T-cell (primary cell): ENCODE data around the gene EXO1. TPM values are rescaled to one million over a fixed set of nuclear protein-coding genes. Genes with fewer than 3 reads are reported as not detected.
"Not testable (repeated sequence)": the region's sequence is repeated elsewhere in the genome, so short reads cannot be mapped to it uniquely, and the experiment has no call there.

Experiments
- ATAC-seq, 4 experiments: fragments of 200-7000 bp in 3 of 4; fragments of 150-1000 bp in 1 of 4; cut with Tn5 transposase; replicated peaks in 1 of 4; 1 replicate in 3 of 4; 2 replicates in 1 of 4; pipeline ENCODE4 v1.10.0; 2021; ENCODE audit warnings: moderate library complexity in 3 of 4, mild to moderate bottlenecking in 2 of 4, moderate number of reproducible peaks in 1 of 4
- CTCF ChIA-PET, 2 donors: fragments of 300-600 bp; sonication (Branson Sonifier 250); formaldehyde crosslinking; loops; one replicate each; lab custom pipeline; 2022; ENCODE audit warnings: antibody characterized with exemption in 2 of 2; lab: Charles Lee
- POLR2A ChIA-PET, 2 donors: fragments of 300-600 bp; sonication (Branson Sonifier 250); formaldehyde crosslinking; loops; one replicate each; lab custom pipeline; 2022; ENCODE audit warnings: antibody characterized with exemption in 2 of 2; lab: Charles Lee
- DNase-seq, 35 experiments: peaks; one replicate each; pipeline versions ENCODE4 v3.0.0 to v3.0.0-alpha.2; 2013 to 2023
- H3K27ac ChIP-seq: one replicate; pipeline ENCODE4 v1.5.1; 2013; ENCODE audit warnings: low read length
- H3K27me3 ChIP-seq, 2 experiments: replicated peaks in 1 of 2; 1 replicate in 1 of 2; 2 replicates in 1 of 2; pipeline versions ENCODE4 v1.6.1 to v1.7.0; 2013; ENCODE audit warnings: low read length in 1 of 2, mixed read lengths in 1 of 2; ENCODE audit not compliant: control insufficient read depth in 2 of 2, insufficient read depth in 2 of 2; ENCODE audit errors: extremely low read depth in 1 of 2
- H3K36me3 ChIP-seq, 2 donors: 1 replicate in 1 of 2; 2 replicates in 1 of 2; pipeline versions ENCODE4 v1.6.1 to v1.7.0; 2013; ENCODE audit warnings: low read length in 1 of 2; ENCODE audit not compliant: control insufficient read depth in 2 of 2, insufficient read depth in 1 of 2; ENCODE audit errors: extremely low read depth in 1 of 2
- H3K4me1 ChIP-seq, 2 experiments: 1 replicate in 1 of 2; 2 replicates in 1 of 2; pipeline versions ENCODE4 v1.6.1 to v1.7.0; 2013; ENCODE audit warnings: low read length in 2 of 2, mixed read lengths in 1 of 2; ENCODE audit not compliant: insufficient read depth in 2 of 2, control insufficient read depth in 1 of 2; ENCODE audit errors: extremely low read depth in 1 of 2
- H3K4me3 ChIP-seq, 2 donors: 1 replicate in 1 of 2; 2 replicates in 1 of 2; pipeline versions ENCODE4 v1.5.1 to v1.7.0; 2013; ENCODE audit warnings: mild to moderate bottlenecking in 2 of 2, low read length in 1 of 2, moderate library complexity in 1 of 2; ENCODE audit not compliant: control insufficient read depth in 1 of 2; ENCODE audit errors: extremely low read depth in 1 of 2
- H3K9me3 ChIP-seq: 2 replicates; pipeline ENCODE4 v1.7.0; 2013
- H3K27ac Mint-ChIP-seq, 2 donors: one replicate each; pipeline ENCODE4 v1.8.0; 2020 to 2021; ENCODE audit warnings: mild to moderate bottlenecking in 2 of 2, mixed read lengths in 2 of 2
- H3K27me3 Mint-ChIP-seq, 2 donors: one replicate each; pipeline ENCODE4 v1.8.0; 2021 to 2022; ENCODE audit warnings: mixed read lengths in 2 of 2
- H3K36me3 Mint-ChIP-seq: one replicate; pipeline ENCODE4 v1.8.0; 2021; ENCODE audit warnings: mixed read lengths
- H3K4me1 Mint-ChIP-seq, 3 donors: one replicate each; pipeline ENCODE4 v1.8.0; 2020 to 2022; ENCODE audit warnings: mixed read lengths in 3 of 3, mild to moderate bottlenecking in 1 of 3
- H3K4me3 Mint-ChIP-seq, 3 donors: one replicate each; pipeline ENCODE4 v1.8.0; 2020 to 2022; ENCODE audit warnings: mild to moderate bottlenecking in 3 of 3, mixed read lengths in 3 of 3, moderate library complexity in 3 of 3
- H3K9me3 Mint-ChIP-seq, 3 donors: one replicate each; pipeline ENCODE4 v1.8.0; 2020 to 2022; ENCODE audit warnings: mixed read lengths in 3 of 3
- WGBS: methylation state at CpG from one replicate; pipeline ENCODE4 v1.1.5; 2013; ENCODE audit warnings: missing lambda C conversion rate; ENCODE audit not compliant: insufficient coverage; 5-methylcytosine and 5-hydroxymethylcytosine counted together
- total RNA-seq, 35 experiments: library from RNA in 6 of 35; stranded (reverse) in 6 of 35; fragments of 120-200 nt in 1 of 35; gene quantifications; one replicate each; pipeline versions ENCODE4 v1.2.1 to v1.2.4 and lab custom pipeline; 2013 to 2026

EXO1 gene
- total RNA-seq, result 1 to 10 TPM in 4 of 5 donors, under 1 TPM in 1; 0.41 to 2.7 (median 1.4) TPM
- 0.76 TPM for total RNA-seq (2013)
- 0.23 to 63.4 (median 0.77) reads per million in 29 experiments for total RNA-seq (lab: John Stamatoyannopoulos, UW)

- Histone ChIP-seq H3K27me3 (no peaks in the 10 kb centered on the region), H3K4me1 (peaks cover 6 to 12% of the 10 kb centered on the region in 2 experiments), H3K4me3 (peak within 1 kb of the TSS; percentile 86 to 95), H3K36me3 (no peaks in the 10 kb centered on the region), H3K27ac (peak within 1 kb of the TSS; percentile 95), H3K9me3 (no peaks in the 10 kb centered on the region)
- Mint-ChIP-seq H3K27me3 (no peaks in the 10 kb centered on the region), H3K4me3 (peak within 1 kb of the TSS; percentile 98 to 99 (median 99)), H3K36me3 (no peaks in the 10 kb centered on the region), H3K4me1 (peaks cover 18 to 21% (median 18%) of the 10 kb centered on the region in 3 donors), H3K9me3 (no peaks in the 10 kb centered on the region), H3K27ac (peak within 1 kb of the TSS; percentile 99 to 100)
- DNase-seq, result peak; percentile 81 to 95 (median 87)
- ChIA-PET CTCF (no interaction called here), POLR2A (interaction anchor here in 1 of 2 donors (0.5 kb wide), 1 partner anchor 90 kb away, joined by 3 read pairs; no protein-coding TSS in a partner anchor)
- peak; percentile 97 to 98 (median 98) for ATAC-seq
- under 1% methylated on average over 52 of the region's 68 CpGs for WGBS
These were observed at the start of gene EXO1 for GRCh38 chr1:241847796-241848685. Gene EXO1, plus strand, starts transcription at chr1:241848204. Its CDS starts 2,222 bp downstream, at chr1:241850426.

- H3K27me3 ChIP-seq, result peaks cover 0 to 3% of the 10 kb centered on the region in 2 experiments
- WGBS, result no CpG with 5 or more reads among the region's 1 CpG
- H3K36me3 ChIP-seq, result no peaks in the 10 kb centered on the region
- no peak for ATAC-seq
- no peaks in the 10 kb centered on the region for H3K9me3 Mint-ChIP-seq
- POLR2A ChIA-PET, result no interaction called here
- H3K27ac Mint-ChIP-seq, result no peak overlapping the region
- H3K27ac ChIP-seq, result no peak overlapping the region
- H3K4me3 ChIP-seq, result no peak overlapping the region
- H3K27me3 Mint-ChIP-seq, result peaks cover 4 to 9% of the 10 kb centered on the region in 2 donors
- no peaks in the 10 kb centered on the region for H3K4me1 Mint-ChIP-seq
- no peaks in the 10 kb centered on the region for H3K9me3 ChIP-seq
- no peaks in the 10 kb centered on the region for H3K4me1 ChIP-seq
- H3K4me3 Mint-ChIP-seq, result no peak overlapping the region
- no peak for DNase-seq
- CTCF ChIA-PET, result no interaction called here
- H3K36me3 Mint-ChIP-seq, result no peaks in the 10 kb centered on the region
These were observed 48.6 kb upstream of the EXO1 start for GRCh38 chr1:241799416-241799815.

DNA sequence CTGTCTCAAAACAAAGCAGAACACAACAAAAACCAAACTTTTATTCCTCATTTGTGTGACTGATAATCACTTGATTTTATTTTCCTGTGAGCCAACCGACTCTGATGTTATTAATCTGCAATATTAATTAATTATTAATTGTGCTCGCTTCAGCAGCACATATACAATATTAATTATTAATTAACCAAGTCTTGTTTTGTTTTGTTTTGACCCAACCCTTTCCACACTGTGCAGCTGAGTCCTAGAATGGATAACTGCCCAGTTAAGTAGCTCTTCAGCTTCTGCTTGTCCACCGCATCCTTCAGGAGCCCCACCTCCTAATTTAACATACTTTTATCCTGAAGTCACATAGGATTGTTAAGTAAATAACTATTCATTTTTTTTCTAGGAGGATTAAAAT, 47.4 kb upstream of the EXO1 start:
- POLR2A ChIA-PET, result no interaction called here
- H3K4me1 ChIP-seq, result no peaks in the 10 kb centered on the region
- Mint-ChIP-seq H3K27me3 (peaks cover 4 to 9% of the 10 kb centered on the region in 2 donors), H3K36me3 (no peaks in the 10 kb centered on the region), H3K4me3 (no peak overlapping the region), H3K27ac (no peak overlapping the region), H3K4me1 (no peaks in the 10 kb centered on the region), H3K9me3 (no peaks in the 10 kb centered on the region)
- H3K27ac ChIP-seq, result no peak overlapping the region
- peaks cover 0 to 3% of the 10 kb centered on the region in 2 experiments for H3K27me3 ChIP-seq
- DNase-seq (no peak), ATAC-seq (no peak)
- no peaks in the 10 kb centered on the region for H3K36me3 ChIP-seq
- H3K9me3 ChIP-seq, result no peaks in the 10 kb centered on the region
- CTCF ChIA-PET, result no interaction called here
- WGBS, result no CpG with 5 or more reads among the region's 3 CpGs
- H3K4me3 ChIP-seq, result no peak overlapping the region

- H3K36me3 ChIP-seq, result no peaks in the 10 kb centered on the region
- H3K4me1 Mint-ChIP-seq, result no peaks in the 10 kb centered on the region
- POLR2A ChIA-PET, result no interaction called here
- ATAC-seq (no peak), DNase-seq (no peak)
- peaks cover 4 to 9% of the 10 kb centered on the region in 2 donors for H3K27me3 Mint-ChIP-seq
- H3K27ac Mint-ChIP-seq, result no peak overlapping the region
- H3K4me3 Mint-ChIP-seq, result no peak overlapping the region
- no peak overlapping the region for H3K27ac ChIP-seq
- CTCF ChIA-PET, result interaction anchor here in 1 of 2 donors (0.7 kb wide), 1 partner anchor 92 kb away, joined by 9 read pairs; no protein-coding TSS in a partner anchor
- H3K9me3 Mint-ChIP-seq, result no peaks in the 10 kb centered on the region
- peaks cover 0 to 6% of the 10 kb centered on the region in 2 experiments for H3K27me3 ChIP-seq
- no peak overlapping the region for H3K4me3 ChIP-seq
- 71% methylated on average over 1 of the region's 3 CpGs for WGBS
- no peaks in the 10 kb centered on the region for H3K36me3 Mint-ChIP-seq
- no peaks in the 10 kb centered on the region for H3K4me1 ChIP-seq
- H3K9me3 ChIP-seq, result no peaks in the 10 kb centered on the region
These were observed 45.1 kb upstream of the EXO1 start for GRCh38 chr1:241802863-241803262.

GRCh38 chr1:241804706-241805105, 43.3 kb upstream of the EXO1 start:
- H3K27ac Mint-ChIP-seq, H3K4me3 ChIP-seq, H3K36me3 Mint-ChIP-seq, H3K9me3 Mint-ChIP-seq, ATAC-seq, H3K4me1 Mint-ChIP-seq, H3K9me3 ChIP-seq, H3K4me3 Mint-ChIP-seq, H3K27ac ChIP-seq, H3K4me1 ChIP-seq, H3K27me3 ChIP-seq, H3K36me3 ChIP-seq, DNase-seq: not testable (repeated sequence)
- CTCF ChIA-PET, result interaction anchor here (0.6 to 0.7 kb wide), 2 partner anchors 8 to 56 kb away, joined by 3 to 9 read pairs; no protein-coding TSS in a partner anchor
- 80% methylated on average over 3 of the region's 4 CpGs for WGBS
- H3K27me3 Mint-ChIP-seq, result peaks cover 4 to 12% of the 10 kb centered on the region in 2 donors
- POLR2A ChIA-PET, result interaction anchor here in 1 of 2 donors (0.6 to 0.7 kb wide), 2 partner anchors 17 kb away, joined by 5 to 26 read pairs; no protein-coding TSS in a partner anchor

DNA sequence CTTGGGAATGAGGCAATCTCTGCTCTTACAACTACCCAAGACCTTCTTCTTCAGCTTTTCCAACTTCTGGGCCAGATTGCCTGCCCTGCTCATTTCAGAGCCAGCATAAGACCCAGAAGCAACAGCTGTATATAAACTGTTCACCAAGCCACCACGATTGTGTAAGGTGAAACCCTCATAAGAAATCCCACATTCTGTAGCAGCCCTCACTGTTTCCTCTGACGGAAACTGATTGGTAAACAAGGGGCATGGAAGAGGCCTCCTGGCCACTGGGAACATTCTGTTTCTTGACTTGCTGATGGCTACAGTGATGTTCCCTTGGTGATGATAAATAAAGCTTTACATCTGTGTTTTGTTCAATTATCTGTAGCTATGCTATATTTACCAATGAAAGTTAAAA, 39.7 kb upstream of the EXO1 start:
- Mint-ChIP-seq H3K27ac (no peak overlapping the region), H3K36me3 (no peaks in the 10 kb centered on the region), H3K27me3 (peaks cover under 1 to 4% of the 10 kb centered on the region in 2 donors), H3K4me3 (no peak overlapping the region), H3K4me1 (no peaks in the 10 kb centered on the region), H3K9me3 (no peaks in the 10 kb centered on the region)
- Histone ChIP-seq H3K27ac (no peak overlapping the region), H3K4me1 (no peaks in the 10 kb centered on the region), H3K4me3 (no peak overlapping the region), H3K36me3 (no peaks in the 10 kb centered on the region), H3K27me3 (peaks cover 0 to 3% of the 10 kb centered on the region in 2 experiments), H3K9me3 (no peaks in the 10 kb centered on the region)
- 80% methylated on average over 1 of the region's 2 CpGs for WGBS
- ChIA-PET POLR2A (no interaction called here), CTCF (no interaction called here)
- DNase-seq, result no peak
- ATAC-seq, result no peak
